Astrocyte of the spinal cord (primary cell): ENCODE results near the gene LILRA2.
"Not testable (repeated sequence)": the region's sequence is repeated elsewhere in the genome, so short reads cannot be mapped to it uniquely, and the experiment has no call there.

Experiments used
- DNase-seq: peaks from one replicate; pipeline ENCODE4 v3.0.0; 2011; ENCODE audit warnings: low read depth, low spot score
- H3K4me3 ChIP-seq: 2 replicates; pipeline ENCODE4 v1.5.1; 2011; ENCODE audit warnings: low read depth, mild to moderate bottlenecking, low read length, moderate library complexity
- in situ Hi-C: cut with HindIII; loops from 2 replicates; pipeline ENCODE4 v1.10.0; 2017; ENCODE audit warnings: low sequenced_read_pairs
- TF ChIP-seq, protein P1 (sequence below): IDR thresholded peaks from 2 replicates; pipeline ENCODE4 v1.5.1; 2012; ENCODE audit warnings: low read depth, mild to moderate bottlenecking, low read length, inconsistent platforms

Gene LILRA2

DNA sequence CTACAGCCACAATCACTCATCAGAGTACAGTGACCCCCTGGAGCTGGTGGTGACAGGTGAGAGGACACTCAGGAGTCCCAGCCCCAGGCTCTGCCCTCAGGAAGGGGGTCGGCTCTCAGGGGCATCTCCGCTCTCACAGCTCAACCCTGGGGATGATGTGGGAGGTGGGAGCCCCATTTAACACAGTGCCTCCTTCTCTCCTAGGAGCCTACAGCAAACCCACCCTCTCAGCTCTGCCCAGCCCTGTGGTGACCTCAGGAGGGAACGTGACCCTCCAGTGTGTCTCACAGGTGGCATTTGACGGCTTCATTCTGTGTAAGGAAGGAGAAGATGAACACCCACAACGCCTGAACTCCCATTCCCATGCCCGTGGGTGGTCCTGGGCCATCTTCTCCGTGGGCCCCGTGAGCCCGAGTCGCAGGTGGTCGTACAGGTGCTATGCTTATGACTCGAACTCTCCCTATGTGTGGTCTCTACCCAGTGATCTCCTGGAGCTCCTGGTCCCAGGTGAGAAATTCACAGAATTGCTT, 1.0 kb downstream of the LILRA2 start:
- no peak for DNase-seq
- in situ Hi-C loops: no loop called here
- TF ChIP-seq, protein P1, sequence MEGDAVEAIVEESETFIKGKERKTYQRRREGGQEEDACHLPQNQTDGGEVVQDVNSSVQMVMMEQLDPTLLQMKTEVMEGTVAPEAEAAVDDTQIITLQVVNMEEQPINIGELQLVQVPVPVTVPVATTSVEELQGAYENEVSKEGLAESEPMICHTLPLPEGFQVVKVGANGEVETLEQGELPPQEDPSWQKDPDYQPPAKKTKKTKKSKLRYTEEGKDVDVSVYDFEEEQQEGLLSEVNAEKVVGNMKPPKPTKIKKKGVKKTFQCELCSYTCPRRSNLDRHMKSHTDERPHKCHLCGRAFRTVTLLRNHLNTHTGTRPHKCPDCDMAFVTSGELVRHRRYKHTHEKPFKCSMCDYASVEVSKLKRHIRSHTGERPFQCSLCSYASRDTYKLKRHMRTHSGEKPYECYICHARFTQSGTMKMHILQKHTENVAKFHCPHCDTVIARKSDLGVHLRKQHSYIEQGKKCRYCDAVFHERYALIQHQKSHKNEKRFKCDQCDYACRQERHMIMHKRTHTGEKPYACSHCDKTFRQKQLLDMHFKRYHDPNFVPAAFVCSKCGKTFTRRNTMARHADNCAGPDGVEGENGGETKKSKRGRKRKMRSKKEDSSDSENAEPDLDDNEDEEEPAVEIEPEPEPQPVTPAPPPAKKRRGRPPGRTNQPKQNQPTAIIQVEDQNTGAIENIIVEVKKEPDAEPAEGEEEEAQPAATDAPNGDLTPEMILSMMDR: no peak
- no peak overlapping the region for H3K4me3 ChIP-seq

- in situ Hi-C loops, DNase-seq, H3K4me3 ChIP-seq: not testable (repeated sequence)
These were observed 1.6 kb downstream of the LILRA2 start for GRCh38 chr19:54575205-54575604.

DNA sequence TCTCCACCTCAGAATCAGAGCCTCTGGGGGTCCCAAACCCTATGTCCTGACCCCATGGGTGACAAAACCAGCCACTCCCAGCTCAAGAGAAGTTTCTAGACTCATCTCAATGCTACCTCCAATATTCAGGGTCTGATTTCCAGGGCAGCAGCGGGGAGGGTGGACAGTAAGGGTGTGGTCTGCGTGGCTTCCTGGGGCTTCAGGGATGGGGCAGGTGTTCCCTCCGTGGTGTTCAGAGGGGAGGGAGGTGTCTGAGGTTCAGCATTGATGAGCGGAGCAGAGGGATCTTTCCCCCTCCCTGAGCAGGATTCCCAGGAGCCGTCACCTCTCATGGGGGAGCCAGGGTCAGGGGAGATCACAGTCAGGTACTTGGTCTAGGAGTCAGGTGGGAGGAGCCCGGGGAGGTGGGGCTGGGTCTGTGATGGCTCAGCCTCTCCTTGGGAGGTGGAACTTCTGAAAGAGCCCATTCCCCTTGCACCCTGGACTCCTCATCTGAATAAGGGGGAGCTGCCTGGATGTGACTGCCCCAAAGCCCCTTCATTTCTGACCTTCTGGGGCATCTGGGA, 2.9 kb downstream of the LILRA2 start:
- in situ Hi-C loops: no loop called here
- H3K4me3 ChIP-seq: no peak overlapping the region
- no peak for DNase-seq
- TF ChIP-seq, protein P1: no peak

GRCh38 chr19:54577334-54577733, 3.7 kb downstream of the LILRA2 start:
- in situ Hi-C loops: no loop called here
- no peak overlapping the region for H3K4me3 ChIP-seq
- TF ChIP-seq, protein P1: no peak
- no peak for DNase-seq

- H3K4me3 ChIP-seq, DNase-seq, in situ Hi-C loops: not testable (repeated sequence)
These were observed 4.7 kb downstream of the LILRA2 start for GRCh38 chr19:54578268-54578667.

GRCh38 chr19:54586397-54586796, 12.8 kb downstream of the LILRA2 start:
- in situ Hi-C loops: no loop called here
- DNase-seq: no peak
- H3K4me3 ChIP-seq: no peak overlapping the region
- TF ChIP-seq, protein P1: no peak

- H3K4me3 ChIP-seq: no peak overlapping the region
- in situ Hi-C loops: no loop called here
These were observed 13.4 kb downstream of the LILRA2 start for GRCh38 chr19:54587026-54587425.

DNA sequence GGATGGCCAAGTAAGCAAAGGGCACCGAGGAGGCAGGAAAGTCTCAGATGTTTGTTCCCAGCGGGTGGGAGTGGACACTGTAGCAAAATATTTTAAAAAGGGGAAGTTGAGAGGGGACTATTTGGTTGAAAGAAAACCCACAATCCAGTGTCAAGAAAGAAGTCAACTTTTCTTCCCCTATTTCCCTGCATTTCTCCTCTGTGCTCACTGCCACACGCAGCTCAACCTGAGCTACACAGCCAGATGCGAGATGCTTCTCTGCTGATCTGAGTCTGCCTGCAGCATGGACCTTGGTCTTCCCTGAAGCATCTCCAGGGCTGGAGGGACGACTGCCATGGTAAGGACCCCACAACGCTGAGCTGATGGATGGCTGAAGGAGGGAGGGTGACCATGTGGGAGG, 19.9 kb downstream of the LILRA2 start, which contains the start of gene LILRA1:
Gene LILRA1, plus strand, starts transcription at position 188 of the 400 bp plus-strand sequence. CDS start 613 bp downstream, outside the sequence.
- in situ Hi-C loops, DNase-seq, H3K4me3 ChIP-seq: not testable (repeated sequence)

More at GRCh38 chr19:54587026-54587425, 13.4 kb downstream of the LILRA2 start:
- DNase-seq: no peak
- TF ChIP-seq, protein P1: no peak

GRCh38 chr19:54593931-54594626, 20.5 kb downstream of the LILRA2 start:
- DNase-seq, H3K4me3 ChIP-seq, in situ Hi-C loops: not testable (repeated sequence)
